ENCODE results near the gene KIF2A.

GRCh38 chr5:62340979-62341378, 35.0 kb downstream of the KIF2A start:
- TF ChIP-seq CTCF (IDR thresholded peaks at IDR 0.05; ENCODE audit: low read depth, low read length, missing input control) = no peak
- TF ChIP-seq MAX (IDR thresholded peaks at IDR 0.05) = no peak
- no peak for TF ChIP-seq RAD21 (IDR thresholded peaks at IDR 0.05)
- no peak for TF ChIP-seq JUND (IDR thresholded peaks at IDR 0.05)

All from liver (tissue), 3 donors.